ENCODE measurements around the gene RNASE8.
A peak's percentile ranks its signal among the peaks of the same experiment; 100 is the strongest.

Gene RNASE8

DNA sequence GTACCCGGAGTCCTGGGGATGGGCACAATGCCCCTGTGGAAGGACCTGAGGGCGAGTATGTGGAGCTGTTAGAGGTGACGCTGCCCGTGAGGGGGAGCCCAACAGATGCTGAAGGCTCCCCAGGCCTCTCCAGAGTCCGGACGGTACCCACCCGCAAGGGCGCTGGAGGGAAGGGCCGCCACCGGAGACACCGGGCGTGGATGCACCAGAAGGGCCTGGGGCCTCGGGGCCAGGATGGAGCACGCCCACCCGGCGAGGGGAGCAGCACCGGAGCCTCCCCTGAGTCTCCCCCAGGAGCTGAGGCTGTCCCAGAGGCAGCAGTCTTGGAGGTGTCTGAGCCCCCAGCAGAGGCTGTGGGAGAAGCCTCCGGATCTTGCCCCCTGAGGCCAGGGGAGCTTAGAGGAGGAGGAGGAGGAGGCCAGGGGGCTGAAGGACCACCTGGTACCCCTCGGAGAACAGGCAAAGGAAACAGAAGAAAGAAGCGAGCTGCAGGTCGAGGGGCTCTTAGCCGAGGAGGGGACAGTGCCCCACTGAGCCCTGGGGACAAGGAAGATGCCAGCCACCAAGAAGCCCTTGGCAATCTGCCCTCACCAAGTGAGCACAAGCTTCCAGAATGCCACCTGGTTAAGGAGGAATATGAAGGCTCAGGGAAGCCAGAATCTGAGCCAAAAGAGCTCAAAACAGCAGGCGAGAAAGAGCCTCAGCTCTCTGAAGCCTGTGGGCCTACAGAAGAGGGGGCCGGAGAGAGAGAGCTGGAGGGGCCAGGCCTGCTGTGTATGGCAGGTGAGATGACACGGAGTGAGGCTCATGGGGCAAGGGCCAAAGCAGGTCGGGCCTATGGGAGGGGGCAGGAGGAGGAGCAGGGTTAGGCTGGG, 17.0 kb downstream of the RNASE8 start:
- no peak for DNase-seq

DNA sequence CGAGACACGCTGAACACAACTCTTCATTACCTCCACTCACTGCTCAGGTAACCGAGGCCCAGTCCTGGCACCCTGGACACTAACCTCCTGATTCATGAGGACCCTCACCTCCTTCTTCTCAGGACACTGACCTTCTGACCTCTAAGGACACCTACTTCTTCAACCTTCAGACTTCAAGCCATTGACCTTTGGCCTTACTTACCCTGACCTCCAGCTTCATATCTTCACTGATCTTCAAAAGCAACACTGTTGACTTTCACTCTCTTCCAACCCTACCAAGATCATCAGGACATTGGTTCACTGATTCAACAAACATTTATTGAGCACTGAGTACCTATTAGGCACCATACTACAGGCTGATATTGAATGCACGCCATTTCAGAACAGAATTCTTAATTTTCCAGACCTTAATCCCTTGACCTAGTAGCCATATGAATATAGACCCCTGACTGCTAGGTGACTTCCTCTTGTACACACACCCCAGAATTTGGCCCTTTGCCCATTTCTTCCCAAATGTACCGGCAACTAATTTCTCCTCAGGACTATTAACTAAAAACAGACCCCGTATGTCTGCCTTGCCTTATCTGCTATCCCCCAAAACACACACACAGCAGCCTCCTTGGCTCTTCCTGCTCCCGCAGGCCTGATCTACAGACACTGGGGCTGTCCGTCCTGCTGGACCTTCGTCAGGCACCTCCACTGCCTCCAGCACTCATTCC, 18.3 kb downstream of the RNASE8 start:
- no peak for DNase-seq

DNA sequence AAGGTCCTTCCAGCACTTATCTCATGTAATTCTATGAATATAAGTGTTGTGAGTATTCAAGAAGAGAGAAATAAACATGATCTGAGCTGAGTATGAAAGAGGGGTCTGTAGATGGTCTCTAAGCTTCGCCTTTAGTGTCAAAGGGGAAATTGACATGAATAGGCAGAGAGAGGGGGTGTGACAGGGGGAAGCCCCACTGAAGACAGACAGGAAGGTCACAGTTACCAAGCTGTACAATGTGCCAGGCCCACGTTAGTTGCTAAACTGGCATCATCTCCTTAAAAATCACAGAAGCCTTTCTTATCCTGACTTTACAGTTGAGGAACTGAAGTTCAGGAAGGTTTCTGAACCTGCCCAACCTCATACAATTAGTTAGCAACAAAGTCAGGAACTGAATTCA, 20.1 kb downstream of the RNASE8 start:
- DNase-seq, result no peak

DNA sequence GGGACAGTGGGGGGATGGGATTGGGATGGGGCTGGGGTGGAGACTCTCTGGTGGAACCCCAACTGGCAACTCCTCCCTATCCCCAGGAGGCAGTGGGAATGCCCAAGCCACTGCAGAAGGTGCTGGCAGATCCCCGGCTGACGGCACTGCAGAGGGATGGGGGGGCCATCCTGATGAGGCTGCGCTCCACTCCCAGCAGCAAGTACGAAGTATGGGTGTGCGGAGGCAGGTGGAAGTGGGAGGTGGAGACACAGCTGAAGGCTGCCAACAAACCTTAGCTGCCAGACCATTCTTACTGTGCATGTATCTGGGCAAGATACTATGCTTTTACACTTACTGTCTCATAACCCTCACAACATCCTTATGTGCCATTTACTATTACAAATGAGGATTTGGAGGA, 20.7 kb downstream of the RNASE8 start:
- DNase-seq, result no peak

DNA sequence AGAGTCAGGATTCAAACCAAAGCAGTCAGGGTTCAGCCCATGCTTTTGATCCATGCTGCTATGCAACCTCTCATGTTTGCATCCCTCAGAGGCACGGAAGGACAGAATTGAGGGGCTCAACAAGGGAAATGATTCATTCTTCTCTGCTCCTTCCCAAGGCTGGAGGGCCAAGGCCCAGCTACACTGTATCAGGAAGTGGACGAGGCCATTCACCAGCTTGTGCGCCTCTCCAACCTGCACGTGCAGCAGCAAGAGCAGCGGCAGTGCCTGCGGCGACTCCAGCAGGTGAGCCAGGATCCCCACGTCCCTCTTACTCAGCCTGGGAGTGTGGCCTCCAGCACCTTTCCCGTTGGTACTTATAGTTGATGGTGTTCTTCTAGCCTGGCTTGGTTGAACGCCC, 21.1 kb downstream of the RNASE8 start:
- no peak for DNase-seq

DNA sequence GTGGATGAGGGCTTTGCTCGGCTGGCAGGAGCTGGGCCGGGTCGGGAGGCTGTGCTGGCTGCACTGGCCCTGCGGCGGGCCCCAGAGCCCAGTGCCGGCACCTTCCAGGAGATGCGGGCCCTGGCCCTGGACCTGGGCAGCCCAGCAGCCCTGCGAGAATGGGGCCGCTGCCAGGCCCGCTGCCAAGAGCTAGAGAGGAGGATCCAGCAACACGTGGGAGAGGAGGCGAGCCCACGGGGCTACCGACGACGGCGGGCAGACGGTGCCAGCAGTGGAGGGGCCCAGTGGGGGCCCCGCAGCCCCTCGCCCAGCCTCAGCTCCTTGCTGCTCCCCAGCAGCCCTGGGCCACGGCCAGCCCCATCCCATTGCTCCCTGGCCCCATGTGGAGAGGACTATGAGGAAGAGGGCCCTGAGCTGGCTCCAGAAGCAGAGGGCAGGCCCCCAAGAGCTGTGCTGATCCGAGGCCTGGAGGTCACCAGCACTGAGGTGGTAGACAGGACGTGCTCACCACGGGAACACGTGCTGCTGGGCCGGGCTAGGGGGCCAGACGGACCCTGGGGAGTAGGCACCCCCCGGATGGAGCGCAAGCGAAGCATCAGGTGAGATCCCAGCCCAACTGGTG, 24.0 kb downstream of the RNASE8 start:
- DNase-seq, result no peak

DNA sequence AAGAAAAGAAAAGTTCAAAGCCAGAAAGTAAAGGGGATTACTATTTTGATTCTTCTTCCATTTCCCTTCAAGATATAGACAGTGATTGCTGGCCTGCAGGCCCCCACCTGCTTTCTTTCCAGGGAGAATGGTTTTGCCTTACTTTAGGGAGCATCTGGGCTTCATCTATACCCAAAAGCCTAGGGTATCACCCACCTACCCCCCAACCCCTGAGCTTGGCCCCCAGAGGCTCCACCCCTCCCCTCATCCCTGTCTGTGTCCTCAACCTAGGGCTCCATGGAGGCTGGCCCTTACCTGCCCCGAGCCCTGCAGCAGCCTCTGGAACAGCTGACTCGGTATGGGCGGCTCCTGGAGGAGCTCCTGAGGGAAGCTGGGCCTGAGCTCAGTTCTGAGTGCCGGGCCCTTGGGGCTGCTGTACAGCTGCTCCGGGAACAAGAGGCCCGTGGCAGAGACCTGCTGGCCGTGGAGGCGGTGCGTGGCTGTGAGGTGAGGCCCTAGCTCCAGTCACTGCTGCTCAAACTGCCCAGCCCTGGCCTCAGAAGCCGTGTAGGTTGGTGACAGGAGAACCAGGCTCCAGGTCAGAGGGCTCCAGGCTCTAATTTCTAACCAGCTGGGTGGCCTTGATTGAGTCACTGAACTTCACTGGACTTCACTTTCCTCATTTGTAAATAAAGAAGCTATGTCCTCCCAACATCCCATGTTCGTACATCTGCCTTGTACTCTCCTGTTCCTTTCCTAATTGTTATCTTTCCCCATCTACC, 26.1 kb downstream of the RNASE8 start:
- no peak for DNase-seq

DNA sequence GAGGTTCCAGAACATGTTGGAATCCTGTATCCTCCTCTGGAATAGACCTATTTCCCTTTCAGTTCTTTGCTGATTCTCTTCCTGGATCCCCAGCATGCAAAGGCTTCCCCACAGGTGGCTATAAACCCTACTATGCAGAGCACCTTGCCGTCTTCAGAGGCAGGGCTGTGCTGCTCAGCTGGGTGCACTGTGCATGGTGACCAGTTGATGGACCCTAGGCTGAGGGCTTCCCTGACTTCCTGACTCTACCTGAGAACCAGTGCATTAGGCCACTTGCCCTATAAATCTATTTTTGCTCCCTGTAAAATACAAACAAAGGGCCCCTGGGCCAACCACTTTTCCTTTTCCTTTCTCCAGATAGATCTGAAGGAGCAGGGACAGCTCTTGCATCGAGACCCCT, 26.8 kb downstream of the RNASE8 start:
- DNase-seq, result no peak

DNA sequence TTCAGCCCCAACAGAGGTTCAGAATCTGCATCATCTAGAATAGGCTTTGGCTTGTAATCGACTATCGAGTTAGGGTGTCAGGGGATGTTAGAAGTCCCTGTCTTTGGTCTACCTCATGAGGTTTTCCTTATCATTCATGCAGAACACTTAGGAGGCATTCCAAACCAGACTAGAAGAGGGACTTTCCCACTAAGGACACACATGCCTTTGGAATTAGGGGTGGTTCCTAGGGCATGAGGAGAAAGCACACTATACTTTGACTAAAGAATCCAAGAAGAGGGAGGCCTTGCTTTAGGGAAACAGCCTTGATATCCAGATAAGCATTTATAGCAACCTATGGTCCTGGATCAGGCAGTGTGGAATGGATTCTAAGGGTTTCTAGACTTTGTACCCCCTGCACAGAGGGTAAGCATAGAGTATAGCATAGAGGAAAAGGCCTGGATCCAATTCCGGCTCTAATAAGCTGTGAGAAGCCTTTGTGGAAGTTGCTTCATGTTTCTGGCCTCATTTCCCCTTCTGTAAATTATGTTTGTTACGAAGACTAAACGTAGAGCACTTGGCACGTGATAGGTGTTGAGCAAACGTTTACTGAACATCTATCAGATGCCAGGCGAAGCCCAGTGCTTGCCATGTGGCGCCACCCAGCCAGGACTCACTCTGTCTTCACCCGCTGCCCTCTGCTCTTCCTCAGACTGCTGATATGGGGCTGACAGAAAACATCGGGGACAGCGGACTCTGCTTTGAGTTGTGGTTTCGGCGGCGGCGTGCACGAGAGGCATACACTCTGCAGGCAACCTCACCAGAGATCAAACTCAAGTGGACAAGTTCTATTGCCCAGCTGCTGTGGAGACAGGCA, 27.6 kb downstream of the RNASE8 start:
- DNase-seq, result no peak

DNA sequence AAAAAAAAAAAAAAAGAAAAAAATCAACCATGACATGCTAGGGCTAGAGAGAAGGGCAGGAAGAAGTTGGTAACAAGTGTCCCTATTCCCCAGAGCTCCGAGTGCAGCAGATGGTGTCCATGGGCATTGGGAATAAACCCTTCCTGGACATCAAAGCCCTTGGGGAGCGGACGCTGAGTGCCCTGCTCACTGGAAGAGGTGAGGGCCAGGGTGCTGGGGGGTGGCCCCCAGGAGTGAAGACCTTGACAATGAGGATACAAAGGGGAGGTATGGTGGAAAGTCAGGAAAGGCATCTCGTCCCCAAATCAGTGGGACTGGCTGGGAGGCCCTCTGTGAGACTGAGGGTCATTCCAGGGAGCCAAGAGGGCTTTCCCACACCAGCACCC, 29.3 kb downstream of the RNASE8 start:
- DNase-seq, result no peak

DNA sequence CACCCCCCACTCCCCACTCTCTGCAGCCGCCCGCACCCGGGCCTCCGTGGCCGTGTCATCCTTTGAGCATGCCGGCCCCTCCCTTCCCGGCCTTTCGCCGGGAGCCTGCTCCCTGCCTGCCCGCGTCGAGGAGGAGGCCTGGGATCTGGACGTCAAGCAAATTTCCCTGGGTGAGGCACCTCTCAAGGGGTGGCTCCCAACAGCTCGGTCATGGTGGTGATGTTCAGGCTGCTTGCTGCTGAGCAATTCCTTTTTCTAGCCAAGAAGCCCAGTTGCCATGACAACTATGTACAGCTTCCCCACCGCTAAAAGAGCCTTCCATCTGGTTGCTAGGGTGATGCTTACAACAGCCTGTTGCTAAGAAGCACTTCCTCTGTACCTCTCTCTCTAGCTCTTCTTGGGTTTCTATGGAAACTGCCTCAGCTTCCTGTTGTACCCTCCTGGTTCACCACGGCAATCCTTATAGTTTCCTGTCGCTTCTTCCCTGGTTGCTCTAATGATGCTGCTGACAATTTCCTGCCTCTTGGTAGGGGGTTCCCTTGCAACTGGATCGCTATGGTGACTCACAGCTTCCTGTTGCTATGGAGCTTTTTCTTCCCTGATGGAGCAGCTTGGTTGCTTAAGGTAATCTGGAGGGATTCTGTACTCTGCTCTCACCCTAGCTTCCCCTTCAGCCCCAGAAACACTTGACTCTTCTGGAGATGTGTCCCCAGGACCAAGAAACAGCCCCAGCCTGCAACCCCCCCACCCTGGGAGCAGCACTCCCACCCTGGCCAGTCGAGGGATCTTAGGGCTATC, 29.9 kb downstream of the RNASE8 start:
- DNase-seq, result peak; percentile 67

DNA sequence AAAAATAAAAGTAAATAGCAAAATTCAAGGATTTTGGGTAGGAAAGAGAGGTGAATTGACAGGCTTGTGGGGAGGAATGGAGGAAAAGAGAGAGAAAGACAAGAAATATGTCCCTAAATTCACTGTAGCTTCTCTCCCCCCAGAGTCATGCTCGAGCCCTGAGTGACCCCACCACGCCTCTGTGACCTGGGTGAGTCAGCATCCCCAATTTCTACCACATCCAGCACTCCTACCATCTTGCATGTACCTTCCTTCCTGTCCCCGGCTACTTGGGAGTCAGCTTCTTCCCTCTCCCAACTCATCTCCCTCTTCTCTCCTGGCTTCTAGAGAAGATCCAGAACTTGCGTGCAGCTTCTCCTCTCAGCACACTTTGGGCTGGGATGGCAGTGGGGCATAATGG, 31.1 kb downstream of the RNASE8 start:
- no peak for DNase-seq

DNA sequence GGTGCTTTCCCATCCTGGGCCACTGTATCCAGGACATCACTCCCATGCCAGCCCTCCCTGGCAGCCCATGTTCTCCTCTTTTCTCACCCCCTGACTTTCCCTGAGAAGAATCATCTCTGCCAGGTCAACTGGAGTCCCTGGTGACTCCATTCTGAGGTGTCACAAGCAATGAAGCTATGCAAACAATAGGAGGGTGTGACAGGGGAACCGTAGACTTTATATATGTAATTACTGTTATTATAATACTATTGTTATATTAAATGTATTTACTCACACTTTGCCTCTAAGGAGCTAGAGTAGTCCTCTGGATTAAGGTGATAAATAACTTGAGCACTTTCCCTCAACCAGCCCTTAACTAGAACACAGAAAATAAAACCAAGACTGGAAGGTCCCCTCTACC, 31.6 kb downstream of the RNASE8 start:
- no peak for DNase-seq

DNA sequence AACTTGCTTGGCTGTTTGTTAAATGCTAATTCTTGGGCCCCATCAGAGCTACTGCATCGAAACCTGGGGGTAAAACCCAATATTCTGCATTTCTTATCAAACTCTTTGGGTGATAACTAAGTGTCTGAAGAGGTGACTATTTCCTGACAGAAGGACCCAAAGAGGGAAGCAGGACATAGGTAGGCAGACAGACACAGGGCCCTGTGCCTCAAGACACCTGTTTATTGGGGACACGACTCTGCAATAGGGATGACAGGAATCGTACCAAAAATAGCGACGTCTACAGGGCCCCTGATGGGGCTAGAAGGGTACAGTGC, 32.2 kb downstream of the RNASE8 start:
- no peak for DNase-seq

DNA sequence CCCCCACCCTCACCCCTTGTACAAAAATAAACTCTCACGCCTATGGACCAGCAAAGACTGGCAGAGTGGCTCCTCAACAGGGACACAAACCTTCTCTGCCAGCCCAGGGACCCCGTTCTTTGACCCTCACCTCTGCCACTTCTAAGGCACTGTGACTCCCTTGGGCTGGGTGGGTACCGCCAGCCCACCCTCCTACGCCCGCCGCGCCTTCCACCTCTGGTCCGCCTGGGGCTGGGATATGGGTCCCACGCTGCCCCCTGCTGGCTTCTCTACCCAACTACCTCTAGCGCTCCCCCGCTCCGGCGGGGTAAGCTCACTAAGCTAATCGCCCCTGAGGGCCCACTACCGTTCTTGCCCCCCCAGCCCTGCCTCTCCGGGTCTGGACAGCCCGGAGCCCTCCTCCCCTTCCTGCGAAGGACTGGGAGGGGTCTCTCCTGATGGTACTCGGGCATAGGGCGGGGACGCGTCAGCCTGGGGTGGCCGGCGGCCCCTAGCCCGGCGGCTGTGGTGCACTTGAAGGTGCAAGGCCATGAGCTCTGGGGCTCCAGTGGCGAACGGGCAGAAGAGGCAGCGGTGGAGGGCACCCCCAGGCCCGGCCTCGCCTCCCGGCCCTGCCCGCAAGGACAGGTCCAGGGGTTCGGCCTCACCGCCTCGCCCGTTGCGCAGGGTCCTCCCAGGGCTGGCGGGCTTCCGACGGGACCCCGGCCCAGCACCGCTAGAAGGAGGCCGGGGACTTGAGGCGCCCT, 32.7 kb downstream of the RNASE8 start:
- no peak for DNase-seq

DNA sequence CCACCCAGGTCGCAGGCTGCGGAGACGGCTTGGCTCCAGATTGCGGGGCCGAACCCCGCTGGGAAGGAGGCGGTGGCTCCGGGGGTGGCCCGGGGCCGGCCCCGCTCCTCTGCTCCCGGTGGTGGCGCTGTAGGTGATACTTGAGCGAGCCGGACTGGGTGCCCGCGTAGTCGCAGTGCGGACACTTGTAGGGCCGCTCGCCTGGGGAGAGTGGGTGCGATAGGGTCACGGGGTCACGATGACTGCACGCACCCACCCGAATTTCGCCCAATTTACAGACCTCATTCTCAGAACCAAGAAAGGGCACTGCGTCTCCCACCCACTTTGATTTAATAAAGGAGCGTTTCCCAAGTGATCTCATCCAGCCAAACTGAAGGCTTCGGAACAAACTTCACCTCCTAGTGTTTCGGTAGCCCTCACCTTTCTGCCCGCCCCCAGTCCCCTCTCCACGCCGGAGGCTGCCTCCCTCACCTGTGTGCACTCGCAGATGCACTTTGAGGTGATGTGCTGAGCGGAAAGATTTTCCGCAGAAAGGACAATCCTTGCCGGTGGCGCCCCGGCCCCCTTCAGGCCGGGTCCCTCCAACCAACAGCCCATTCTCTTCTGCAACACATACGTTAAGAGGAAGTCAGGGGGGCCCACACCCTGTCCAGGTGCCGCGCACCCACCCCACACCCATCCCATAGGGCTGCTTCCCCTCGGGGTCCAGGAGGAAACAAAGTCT, 33.5 kb downstream of the RNASE8 start:
- DNase-seq, result no peak

DNA sequence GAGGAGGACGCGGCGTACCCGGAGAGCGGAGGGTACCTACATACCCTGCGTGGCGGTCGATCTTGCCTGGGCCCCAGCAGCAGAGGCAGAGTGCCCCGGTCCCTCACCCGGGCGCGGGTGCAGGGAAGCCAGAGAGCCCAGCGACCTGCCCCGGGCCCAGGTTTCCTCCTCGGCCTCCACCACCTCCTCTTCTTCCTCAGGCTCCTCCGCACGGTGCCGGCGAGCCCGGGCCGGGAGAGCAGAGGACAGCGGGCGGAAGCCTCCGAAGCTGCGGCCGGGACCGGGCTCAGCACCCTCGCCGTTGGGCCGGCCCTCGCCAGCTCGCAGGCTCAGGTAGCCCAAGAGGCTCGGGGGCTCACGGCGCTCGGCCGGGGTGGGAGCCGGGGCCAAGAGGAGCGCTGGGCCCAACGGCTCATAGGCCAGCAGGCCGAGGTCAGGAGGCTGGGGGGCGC, 34.2 kb downstream of the RNASE8 start:
- no peak for DNase-seq

DNA sequence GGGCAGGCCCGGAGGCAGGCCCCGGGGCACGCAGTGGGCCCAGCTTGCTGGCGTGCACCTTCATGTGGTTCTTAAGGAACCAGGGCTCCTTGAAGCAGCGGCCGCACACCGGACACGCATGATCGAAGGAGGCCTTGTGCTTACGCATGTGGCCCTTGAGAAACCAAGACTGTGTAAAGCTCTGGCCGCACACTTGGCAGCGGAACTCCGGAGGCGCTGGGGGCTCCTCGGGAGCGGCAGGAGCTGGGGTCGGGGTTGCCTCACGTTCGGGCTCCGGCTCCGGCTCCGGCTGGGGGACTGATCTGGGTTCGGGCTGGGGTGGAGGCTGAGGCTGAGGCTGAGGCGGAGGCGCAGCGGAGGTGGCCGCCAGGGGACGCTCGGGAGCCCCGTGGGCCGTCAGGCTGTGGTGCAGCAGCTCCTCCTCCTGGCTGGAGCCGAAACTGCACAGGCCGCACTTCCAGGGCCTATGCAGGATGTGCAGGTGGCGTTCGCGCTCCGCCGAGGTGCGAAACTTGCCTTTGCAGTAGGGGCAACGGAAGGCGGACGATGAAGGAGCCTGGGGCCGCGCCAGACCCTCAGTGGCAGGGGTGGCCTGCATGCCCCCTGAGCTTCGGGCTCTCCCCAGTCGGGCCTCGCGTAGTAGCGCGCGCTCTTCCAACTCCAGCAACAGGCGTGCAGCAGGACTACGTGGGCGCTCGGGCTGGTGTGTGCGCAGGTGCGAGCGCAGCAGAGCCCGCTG, 34.8 kb downstream of the RNASE8 start:
- DNase-seq, result peak; percentile 71

DNA sequence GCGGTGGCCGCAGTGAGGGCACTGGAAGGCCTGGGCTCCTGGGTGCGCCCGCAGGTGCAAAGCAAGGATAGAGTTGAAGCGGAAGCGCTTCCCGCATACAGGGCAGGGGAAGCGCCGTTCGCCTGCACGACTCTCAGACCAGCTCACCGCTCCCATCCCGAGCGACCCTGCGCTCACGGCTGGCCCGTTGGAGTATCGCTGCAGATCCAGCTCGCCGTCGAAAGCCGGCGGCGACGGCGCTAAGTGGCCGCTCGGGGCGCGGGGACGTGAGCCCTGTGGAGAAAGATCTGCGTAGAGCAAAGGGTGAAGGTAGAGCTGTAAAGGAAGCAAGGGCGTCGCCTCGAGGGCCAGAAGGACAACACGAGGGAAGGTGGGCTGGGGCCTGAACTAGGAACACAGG, 35.4 kb downstream of the RNASE8 start:
- DNase-seq, result no peak
